Measurements from ENCODE around the gene APCDD1L. TPM values are rescaled to one million over a fixed set of nuclear protein-coding genes. Genes with fewer than 3 reads are reported as not detected.

Gene APCDD1L
- total RNA-seq, 1 donor from 2014 or later = 5.1 TPM

GRCh38 chr20:58453391-58453790 is 61.8 kb downstream of the APCDD1L start:
- DNase-seq (ENCODE audit: low read depth) = no peak
- H3K4me3 ChIP-seq (ENCODE audit: low read depth, low read length) = no peak overlapping the region
- TF ChIP-seq CTCF (IDR thresholded peaks at IDR 0.05; ENCODE audit: insufficient read depth, low read length, poor library complexity, severe bottlenecking) = no peak
- H3K36me3 ChIP-seq (ENCODE audit: control insufficient read depth, insufficient read depth, low read length) = no peaks in the 10 kb centered on the region
- H3K27me3 ChIP-seq (ENCODE audit: control insufficient read depth, insufficient read depth, low read length) = no peaks in the 10 kb centered on the region

GRCh38 chr20:58452667-58453255 is 62.4 kb downstream of the APCDD1L start:
- Histone ChIP-seq H3K4me3 (ENCODE audit: low read depth, low read length) (no peak overlapping the region), H3K36me3 (ENCODE audit: control insufficient read depth, insufficient read depth, low read length) (no peaks in the 10 kb centered on the region), H3K27me3 (ENCODE audit: control insufficient read depth, insufficient read depth, low read length) (no peaks in the 10 kb centered on the region)
- TF ChIP-seq CTCF (IDR thresholded peaks at IDR 0.05; ENCODE audit: insufficient read depth, low read length, poor library complexity, severe bottlenecking) = no peak
- DNase-seq (ENCODE audit: low read depth) = no peak

- Histone ChIP-seq H3K36me3 (ENCODE audit: control insufficient read depth, insufficient read depth, low read length) (no peaks in the 10 kb centered on the region), H3K27me3 (ENCODE audit: control insufficient read depth, insufficient read depth, low read length) (no peaks in the 10 kb centered on the region), H3K4me3 (ENCODE audit: low read depth, low read length) (no peak overlapping the region)
- TF ChIP-seq CTCF (IDR thresholded peaks at IDR 0.05; ENCODE audit: insufficient read depth, low read length, poor library complexity, severe bottlenecking) = no peak
- DNase-seq (ENCODE audit: low read depth) = no peak
These were observed 64.9 kb downstream of the APCDD1L start for GRCh38 chr20:58450254-58450653.

GRCh38 chr20:58449681-58450221 is 65.4 kb downstream of the APCDD1L start:
- Histone ChIP-seq H3K4me3 (ENCODE audit: low read depth, low read length) (no peak overlapping the region), H3K36me3 (ENCODE audit: control insufficient read depth, insufficient read depth, low read length) (no peaks in the 10 kb centered on the region), H3K27me3 (ENCODE audit: control insufficient read depth, insufficient read depth, low read length) (no peaks in the 10 kb centered on the region)
- no peak for TF ChIP-seq CTCF (IDR thresholded peaks at IDR 0.05; ENCODE audit: insufficient read depth, low read length, poor library complexity, severe bottlenecking)
- DNase-seq (ENCODE audit: low read depth) = no peak

GRCh38 chr20:58448958-58449357 is 66.2 kb downstream of the APCDD1L start:
- Histone ChIP-seq H3K4me3 (ENCODE audit: low read depth, low read length) (no peak overlapping the region), H3K27me3 (ENCODE audit: control insufficient read depth, insufficient read depth, low read length) (no peaks in the 10 kb centered on the region), H3K36me3 (ENCODE audit: control insufficient read depth, insufficient read depth, low read length) (no peaks in the 10 kb centered on the region)
- TF ChIP-seq CTCF (IDR thresholded peaks at IDR 0.05; ENCODE audit: insufficient read depth, low read length, poor library complexity, severe bottlenecking) = no peak
- no peak for DNase-seq (ENCODE audit: low read depth)

Data from kidney epithelial cell (primary cell).